Stimulated activated naive CD8-positive, alpha-beta T cell treated with anti-CD3 and anti-CD28 coated beads, Interleukin-15, Interleukin-2, amounts not matched to agents 100 U/mL and 50 U/mL, for 24 hours (primary cell): Measurements from ENCODE around the gene SFTPB.

Experiments used
- ATAC-seq: fragments of 150-1000 bp; cut with Tn5 transposase; one replicate; pipeline ENCODE4 v1.10.0; 2021
- DNase-seq: peaks from one replicate; pipeline ENCODE4 v3.0.0; 2021

The SFTPB gene

GRCh38 chr2:85702172-85702571, 34.2 kb upstream of the SFTPB start:
- DNase-seq (no peak), ATAC-seq (no peak)

- ATAC-seq, result no peak
- DNase-seq, result no peak
These were observed 31.3 kb upstream of the SFTPB start for GRCh38 chr2:85699325-85699724.

DNA sequence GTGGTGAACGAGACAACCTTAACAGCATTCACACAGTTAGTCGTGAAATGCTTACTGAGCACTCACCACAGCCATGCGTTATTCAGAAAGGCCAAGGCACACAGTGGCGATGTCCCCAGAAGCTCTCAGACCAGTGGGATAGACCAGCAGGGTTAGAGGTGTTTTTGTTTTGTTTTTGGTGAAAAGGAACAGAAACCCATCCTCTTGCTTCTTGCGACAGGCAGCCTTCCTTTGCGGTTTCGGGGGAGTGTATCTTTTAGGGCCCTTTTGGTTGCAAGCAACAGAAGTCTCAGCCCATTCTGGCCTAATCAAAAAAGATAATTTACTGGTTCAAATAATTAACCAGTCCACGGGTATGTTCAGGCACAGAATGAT, 30.9 kb upstream of the SFTPB start:
- ATAC-seq (no peak), DNase-seq (no peak)

DNA sequence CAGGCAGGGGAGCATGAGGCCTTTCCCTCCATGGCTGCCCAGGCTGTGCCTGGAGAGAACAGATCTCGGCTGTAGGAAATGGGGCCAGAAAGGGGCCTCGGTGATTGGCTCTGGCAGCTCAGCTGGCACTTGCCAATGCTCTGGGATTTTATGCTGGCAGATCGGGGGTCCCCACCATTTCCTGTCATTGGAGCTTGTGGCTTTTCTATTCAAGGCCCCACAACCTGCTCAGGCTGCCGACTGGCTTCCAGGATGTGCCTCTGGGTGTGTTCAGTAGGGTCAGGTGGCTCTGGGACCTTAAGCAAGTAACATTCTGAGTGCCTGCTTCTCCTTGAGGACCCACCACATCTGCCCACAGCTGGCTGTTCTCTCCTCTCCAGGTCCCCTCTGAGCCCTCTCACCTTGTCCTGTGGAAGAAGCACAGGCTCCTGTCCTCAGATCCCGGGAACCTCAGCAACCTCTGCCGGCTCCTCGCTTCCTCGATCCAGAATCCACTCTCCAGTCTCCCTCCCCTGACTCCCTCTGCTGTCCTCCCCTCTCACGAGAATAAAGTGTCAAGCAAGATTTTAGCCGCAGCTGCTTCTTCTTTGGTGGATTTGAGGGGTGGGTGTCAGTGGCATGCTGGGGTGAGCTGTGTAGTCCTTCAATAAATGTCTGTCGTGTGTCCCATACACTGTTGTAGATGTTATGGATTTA, 30.3 kb upstream of the SFTPB start:
- DNase-seq (no peak), ATAC-seq (no peak)

GRCh38 chr2:85697716-85698115, 29.7 kb upstream of the SFTPB start:
- DNase-seq (no peak), ATAC-seq (no peak)

DNA sequence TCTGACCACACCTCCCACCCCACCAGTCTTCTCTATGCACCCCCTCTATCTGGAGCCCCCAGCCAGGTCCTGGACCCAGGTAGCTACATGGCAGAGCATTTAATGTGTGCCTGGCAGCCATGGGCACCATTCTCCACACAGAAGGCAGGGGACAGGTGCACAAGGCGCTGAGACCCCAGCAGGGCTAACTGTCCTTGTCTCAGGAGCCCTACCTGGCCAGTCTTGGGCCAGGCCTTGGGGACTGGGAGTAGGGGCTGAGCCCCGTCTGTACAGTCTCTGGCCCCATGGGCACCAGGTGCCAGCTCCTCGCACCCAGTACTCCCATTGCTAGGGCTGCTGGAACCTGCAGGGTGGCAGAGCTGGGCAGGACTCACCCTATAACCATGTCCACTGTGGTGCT, 29.1 kb upstream of the SFTPB start:
- DNase-seq, result no peak
- ATAC-seq, result no peak

DNA sequence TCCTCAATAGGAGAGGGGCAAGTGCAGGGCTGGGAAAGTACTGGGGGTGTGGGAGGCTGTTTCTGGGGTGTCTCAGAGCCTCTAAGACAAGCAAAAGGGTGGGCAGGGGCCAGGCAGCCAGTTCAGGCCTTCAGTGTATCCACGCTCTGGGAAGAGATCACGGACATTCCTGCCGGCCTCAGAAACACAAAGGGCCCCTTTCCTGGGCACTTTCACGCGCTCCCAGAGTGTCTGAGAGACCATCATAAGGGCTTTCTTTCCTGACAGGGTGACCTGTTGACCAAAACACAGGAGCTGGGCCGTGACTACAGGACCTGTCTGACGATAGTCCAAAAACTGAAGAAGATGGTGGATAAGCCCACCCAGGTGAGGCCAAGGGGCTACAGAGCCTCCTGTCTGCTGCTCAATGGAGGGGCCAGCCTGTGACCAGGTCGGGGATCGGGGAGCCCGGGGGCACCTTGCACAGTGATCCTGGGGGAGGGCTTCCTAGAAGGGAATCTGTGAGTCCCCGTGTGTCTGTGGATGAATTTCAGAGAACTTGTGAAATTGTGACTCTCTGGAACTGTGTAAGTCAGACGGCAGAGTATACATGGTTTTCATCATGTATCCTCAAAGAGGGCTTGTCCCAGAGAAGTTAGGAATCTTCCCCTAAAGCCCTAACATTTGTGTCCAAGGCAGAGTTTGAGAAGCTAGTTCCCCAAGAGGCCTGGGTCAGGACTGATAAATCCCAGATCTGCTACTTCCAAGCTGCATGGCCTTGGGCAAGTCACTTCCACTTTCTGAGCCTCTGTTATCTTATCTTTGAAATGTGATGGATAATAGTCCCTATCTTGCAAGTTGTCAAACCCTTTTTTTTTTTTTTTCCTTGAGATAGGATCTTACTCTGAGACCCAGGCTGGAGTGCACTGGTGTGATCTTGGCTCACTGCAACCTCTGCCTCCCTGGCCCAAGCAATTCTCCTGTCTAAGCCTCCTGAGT, 28.0 kb upstream of the SFTPB start:
- no peak for DNase-seq
- no peak for ATAC-seq

- DNase-seq (no peak), ATAC-seq (no peak)
These were observed 27.1 kb upstream of the SFTPB start for GRCh38 chr2:85695121-85695520.

- ATAC-seq (peak; percentile 48), DNase-seq (peak; percentile 26)
These were observed 26.3 kb upstream of the SFTPB start, which contains the start of gene GNLY for GRCh38 chr2:85694052-85695025. Gene GNLY (plus strand): TSS chr2:85694358. CDS start chr2:85694419, 61 bp downstream.

GRCh38 chr2:85692039-85692645, 24.1 kb upstream of the SFTPB start:
- ATAC-seq, result peak; percentile 35
- no peak for DNase-seq

DNA sequence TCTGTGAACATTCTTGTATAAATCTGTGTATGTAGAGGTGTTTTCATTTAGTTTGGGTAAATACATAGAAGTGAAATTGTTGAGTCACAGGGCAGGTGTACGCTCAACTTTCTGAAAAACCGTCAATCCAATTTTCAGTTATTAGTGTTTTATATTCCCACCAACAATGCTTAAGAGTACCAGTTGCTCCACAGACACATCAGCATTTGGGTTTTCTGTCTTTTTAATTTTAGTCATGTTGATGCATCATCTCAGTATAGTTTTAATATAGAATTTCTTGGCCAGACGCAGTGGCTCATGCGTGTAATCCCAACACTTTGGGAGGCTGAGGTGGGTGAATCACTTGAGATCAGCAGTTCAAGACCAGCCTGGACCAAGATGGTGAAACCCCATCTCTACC, 22.9 kb upstream of the SFTPB start:
- no peak for DNase-seq
- no peak for ATAC-seq

- ATAC-seq, result no peak
- no peak for DNase-seq
These were observed 16.8 kb upstream of the SFTPB start for GRCh38 chr2:85684806-85685205.

DNA sequence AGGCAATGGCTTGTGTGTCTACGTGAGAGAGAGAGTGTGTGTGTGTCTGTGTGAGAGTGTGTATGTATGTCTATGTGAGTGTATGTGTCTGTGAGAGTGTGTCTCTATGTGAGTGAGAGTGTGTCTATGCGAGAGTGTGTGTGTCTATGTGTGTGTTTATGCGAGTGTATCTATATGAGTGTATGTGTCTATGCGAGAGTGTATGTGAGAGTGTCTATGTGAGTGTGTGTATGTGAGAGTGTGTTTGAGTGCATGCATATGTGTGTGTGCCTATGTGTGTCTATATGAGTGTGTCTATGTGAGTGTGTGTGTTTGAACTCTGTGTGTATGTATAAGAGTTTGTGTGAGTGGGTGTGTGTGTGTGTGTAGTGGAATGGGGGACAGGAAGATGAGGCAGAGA, 16.4 kb upstream of the SFTPB start:
- DNase-seq (no peak), ATAC-seq (no peak)

DNA sequence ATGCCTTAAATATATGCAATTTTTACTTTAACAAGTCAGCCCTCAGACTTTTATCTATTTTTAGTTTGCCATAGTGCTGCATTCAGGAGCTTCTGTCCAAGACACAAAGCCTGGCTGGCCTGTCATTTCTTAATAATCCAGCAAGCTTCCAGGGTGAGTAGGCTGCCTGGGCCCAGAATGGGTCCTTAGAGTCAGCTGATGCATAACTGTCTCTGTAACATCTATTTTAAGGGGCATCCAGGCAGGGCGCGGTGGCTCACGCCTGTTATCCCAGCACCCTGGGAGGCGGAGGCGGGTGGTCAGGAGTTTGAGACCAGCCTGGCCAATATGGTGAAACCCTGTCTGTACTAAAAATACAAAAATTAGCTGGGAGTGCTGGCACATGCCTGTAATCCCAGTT, 14.4 kb upstream of the SFTPB start:
- no peak for DNase-seq

DNA sequence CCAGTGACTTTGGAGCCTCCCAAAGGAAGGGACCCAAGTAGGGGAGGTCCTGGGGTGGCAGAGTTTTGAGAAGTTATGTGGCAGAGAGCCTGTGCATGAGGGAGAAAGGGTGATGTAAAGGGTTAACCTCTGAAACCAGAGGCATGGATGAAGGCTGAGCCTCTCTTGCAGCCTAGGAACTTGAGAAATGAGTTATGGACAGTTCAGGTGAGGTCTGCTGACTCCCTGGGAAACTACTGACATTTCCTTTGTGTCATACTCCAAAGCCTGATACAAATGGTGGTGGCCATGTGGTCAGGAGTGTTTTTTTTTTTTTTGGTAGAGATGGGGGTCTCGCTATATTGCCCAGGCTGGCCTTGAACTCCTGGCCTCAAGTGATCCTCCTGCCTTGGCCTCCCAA, 13.8 kb upstream of the SFTPB start:
- no peak for ATAC-seq
- DNase-seq, result no peak

More for the DNA sequence above, 14.4 kb upstream of the SFTPB start:
- ATAC-seq, result no peak

DNA sequence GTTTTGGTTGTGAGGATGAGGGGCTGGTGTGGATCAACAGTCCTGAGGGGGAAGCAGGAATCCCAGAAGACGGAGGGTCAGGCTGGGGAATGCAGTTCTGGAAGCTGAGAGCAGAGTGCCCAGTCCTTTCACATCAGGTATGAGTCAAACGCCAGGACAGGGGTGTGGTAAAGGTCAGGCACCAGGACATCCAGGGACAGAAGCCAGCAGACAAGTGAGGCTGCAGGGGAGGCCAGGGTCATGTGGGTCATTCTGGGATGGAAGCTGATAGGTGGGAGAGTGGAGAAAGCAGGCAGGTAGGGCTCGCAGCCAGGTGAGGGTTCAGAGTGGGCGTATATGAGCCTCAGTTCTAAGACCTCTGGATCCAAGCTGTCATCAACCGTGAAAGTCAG, 13.4 kb upstream of the SFTPB start:
- ATAC-seq, result no peak
- no peak for DNase-seq

GRCh38 chr2:85680707-85681371, 12.8 kb upstream of the SFTPB start:
- ATAC-seq (no peak), DNase-seq (no peak)

GRCh38 chr2:85678794-85679672, 11.0 kb upstream of the SFTPB start:
- DNase-seq (peak; percentile 84), ATAC-seq (peak; percentile 88)

DNA sequence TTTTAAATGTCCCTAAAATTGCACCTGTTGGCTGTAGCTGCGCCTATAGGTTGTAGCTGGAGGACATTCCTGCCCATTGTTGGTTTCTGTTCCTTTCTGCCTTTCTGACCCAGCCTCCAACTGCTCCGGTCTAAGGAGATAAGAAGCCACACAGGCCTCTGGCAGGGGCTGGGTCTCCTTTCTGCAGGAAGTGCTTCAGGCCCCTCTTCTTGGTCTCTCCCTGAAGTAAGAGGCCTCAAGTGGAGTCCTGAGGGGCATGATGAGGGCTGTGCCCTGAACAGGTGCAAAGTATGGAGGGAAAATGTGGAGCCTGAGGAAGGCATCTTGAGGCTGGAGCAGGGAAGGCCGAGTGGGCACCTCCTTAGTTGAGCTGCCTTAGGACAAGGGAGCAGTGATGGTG, 10.4 kb upstream of the SFTPB start:
- ATAC-seq (no peak), DNase-seq (no peak)

- ATAC-seq, result no peak
- no peak for DNase-seq
These were observed 8.0 kb upstream of the SFTPB start for GRCh38 chr2:85675866-85676548.
